BLaER1 (cell line): Measurements from ENCODE around the gene NUFIP2.

Source experiments
- H3K27ac ChIP-seq: shearing (Covaris generic); formaldehyde crosslinking; 2 replicates; pipeline ENCODE4 v1.8.1; 2022
- H3K27me3 ChIP-seq: shearing (Covaris generic); formaldehyde crosslinking; 2 replicates; pipeline ENCODE4 v1.8.1; 2022
- H3K36me3 ChIP-seq: shearing (Covaris generic); formaldehyde crosslinking; 2 replicates; pipeline ENCODE4 v1.8.1; 2022
- H3K4me1 ChIP-seq: shearing (Covaris generic); formaldehyde crosslinking; 2 replicates; pipeline ENCODE4 v1.8.1; 2022
- H3K4me2 ChIP-seq: shearing (Covaris generic); formaldehyde crosslinking; 2 replicates; pipeline ENCODE4 v1.8.1; 2022
- H3K4me3 ChIP-seq: shearing (Covaris generic); formaldehyde crosslinking; 2 replicates; pipeline ENCODE4 v1.8.1; 2022
- H3K9ac ChIP-seq: shearing (Covaris generic); formaldehyde crosslinking; 2 replicates; pipeline ENCODE4 v1.8.1; 2022
- H3K9me3 ChIP-seq: shearing (Covaris generic); formaldehyde crosslinking; 2 replicates; pipeline ENCODE4 v1.8.1; 2022
- H4K20me1 ChIP-seq: shearing (Covaris generic); formaldehyde crosslinking; 2 replicates; pipeline ENCODE4 v1.8.1; 2022
- Cebpa-rat ChIP-seq: shearing (Covaris generic); IDR thresholded peaks from 2 replicates; pipeline ENCODE4 v1.8.1; 2022

NUFIP2 gene

DNA sequence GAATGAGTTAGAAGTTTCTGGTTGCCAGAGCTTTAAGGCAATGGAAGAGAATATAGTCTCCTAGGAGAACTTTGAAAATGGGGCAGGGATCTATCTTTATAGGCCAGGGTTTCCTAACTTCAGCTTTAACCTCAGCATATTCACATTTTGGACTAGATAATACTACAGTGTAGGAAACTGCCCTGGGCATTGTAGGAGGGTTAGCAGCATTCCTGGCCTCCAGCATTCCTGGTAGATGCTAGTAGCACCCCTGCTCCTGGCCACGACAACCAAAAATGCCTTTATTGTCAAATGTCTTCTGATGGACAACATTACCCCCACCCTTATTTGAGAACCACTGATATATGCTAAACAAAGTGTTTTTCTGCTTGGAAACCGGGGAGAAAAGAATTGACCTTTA is 86.0 kb downstream of the NUFIP2 start:
- no peak overlapping the region for H3K27ac ChIP-seq
- no peaks in the 10 kb centered on the region for H4K20me1 ChIP-seq
- no peak overlapping the region for H3K4me2 ChIP-seq
- H3K9ac ChIP-seq = no peak overlapping the region
- H3K27me3 ChIP-seq = no peaks in the 10 kb centered on the region
- no peak for TF ChIP-seq Cebpa-rat
- no peaks in the 10 kb centered on the region for H3K9me3 ChIP-seq
- H3K36me3 ChIP-seq = no peaks in the 10 kb centered on the region
- no peak overlapping the region for H3K4me3 ChIP-seq
- H3K4me1 ChIP-seq = no peaks in the 10 kb centered on the region
